Astrocyte (in vitro differentiated cells and primary cell): Measurements from ENCODE around the gene CTSD. TPM values are rescaled to one million over a fixed set of nuclear protein-coding genes. Genes with fewer than 3 reads are reported as not detected.

Source experiments
- DNase-seq: peaks from one replicate; pipeline ENCODE4 v3.0.0-alpha.2; 2010; ENCODE audit warnings: low read depth
- FAIRE-seq: peaks from 2 replicates; lab custom pipeline; 2011; peaks lifted over from hg19 to GRCh38; lab: Jason Lieb, UNC
- H2AFZ ChIP-seq: 2 replicates; pipeline ENCODE4 v1.6.0; 2012; ENCODE audit warnings: low read depth, low read length, inconsistent platforms
- H3K27ac ChIP-seq: 2 replicates; pipeline ENCODE4 v1.5.1; 2011; ENCODE audit warnings: low read depth, low read length, inconsistent platforms
- H3K27me3 ChIP-seq: 2 replicates; pipeline ENCODE4 v1.6.0; 2011; ENCODE audit warnings: low read length, inconsistent platforms; ENCODE audit not compliant: insufficient read depth
- H3K36me3 ChIP-seq: 2 replicates; pipeline ENCODE4 v1.5.1; 2011; ENCODE audit warnings: low read length, inconsistent platforms; ENCODE audit not compliant: insufficient read depth
- H3K4me1 ChIP-seq: 2 replicates; pipeline ENCODE4 v1.5.1; 2011; ENCODE audit warnings: low read length, inconsistent platforms; ENCODE audit not compliant: insufficient read depth
- H3K4me2 ChIP-seq: 2 replicates; pipeline ENCODE4 v1.6.0; 2012; ENCODE audit warnings: low read length, inconsistent platforms
- H3K4me3 ChIP-seq: 2 replicates; pipeline ENCODE4 v1.5.1; 2011; ENCODE audit warnings: low read depth, mild to moderate bottlenecking, low read length, inconsistent platforms; ENCODE audit not compliant: insufficient read depth
- H3K79me2 ChIP-seq: 2 replicates; pipeline ENCODE4 v1.6.0; 2012; ENCODE audit warnings: mild to moderate bottlenecking, low read length, inconsistent platforms; ENCODE audit not compliant: insufficient read depth
- H3K9ac ChIP-seq: 2 replicates; pipeline ENCODE4 v1.6.0; 2012; ENCODE audit warnings: mild to moderate bottlenecking, low read length, inconsistent platforms
- H3K9me3 ChIP-seq: 2 replicates; pipeline ENCODE4 v1.5.1; 2012; ENCODE audit warnings: low read depth, mild to moderate bottlenecking, low read length, inconsistent platforms; ENCODE audit not compliant: insufficient read depth
- H4K20me1 ChIP-seq: 2 replicates; pipeline ENCODE4 v1.6.0; 2012; ENCODE audit warnings: low read length, inconsistent platforms; ENCODE audit not compliant: insufficient read depth
- H3K27ac Mint-ChIP-seq: one replicate; pipeline ENCODE4 v1.8.0; 2021; ENCODE audit warnings: mild to moderate bottlenecking, mixed read lengths; ENCODE audit not compliant: unreplicated experiment
- H3K27me3 Mint-ChIP-seq: one replicate; pipeline ENCODE4 v1.8.0; 2021; ENCODE audit warnings: low read depth, mixed read lengths; ENCODE audit not compliant: unreplicated experiment
- H3K36me3 Mint-ChIP-seq: one replicate; pipeline ENCODE4 v1.8.0; 2021; ENCODE audit warnings: low read depth, mixed read lengths; ENCODE audit not compliant: unreplicated experiment
- H3K4me1 Mint-ChIP-seq: one replicate; pipeline ENCODE4 v1.8.0; 2021; ENCODE audit warnings: low read depth, mixed read lengths; ENCODE audit not compliant: unreplicated experiment
- H3K4me3 Mint-ChIP-seq: one replicate; pipeline ENCODE4 v1.8.0; 2021; ENCODE audit warnings: mild to moderate bottlenecking, moderate library complexity, mixed read lengths; ENCODE audit not compliant: unreplicated experiment
- H3K9me3 Mint-ChIP-seq: one replicate; pipeline ENCODE4 v1.8.0; 2021; ENCODE audit warnings: mild to moderate bottlenecking, mixed read lengths; ENCODE audit not compliant: unreplicated experiment
- CTCF ChIP-seq: IDR thresholded peaks from 2 replicates; pipeline ENCODE4 v1.5.1; 2011; ENCODE audit warnings: low read depth, mild to moderate bottlenecking, inconsistent platforms, low read length, moderate library complexity; ENCODE audit not compliant: insufficient read depth
- EZH2 ChIP-seq: IDR thresholded peaks from 2 replicates; pipeline ENCODE4 v1.6.1; 2012; ENCODE audit warnings: mild to moderate bottlenecking, low read length, inconsistent platforms; ENCODE audit not compliant: insufficient read depth
- total RNA-seq: library from RNA; stranded (reverse); gene quantifications from 2 replicates; pipeline ENCODE4 v1.2.1, GENCODE V29; 2021

CTSD gene
- total RNA-seq, 1 donor from 2014 or later: 290 TPM

- Histone ChIP-seq H3K4me2 (no peak overlapping the region), H3K4me1 (peaks cover 22% of the 10 kb centered on the region), H3K27ac (no peak overlapping the region), H3K4me3 (no peak overlapping the region), H3K9me3 (no peaks in the 10 kb centered on the region), H3K27me3 (no peaks in the 10 kb centered on the region), H3K9ac (no peak overlapping the region), H4K20me1 (no peaks in the 10 kb centered on the region), H3K79me2 (peaks cover 6% of the 10 kb centered on the region), H2AFZ (no peak overlapping the region), H3K36me3 (no peaks in the 10 kb centered on the region)
- FAIRE-seq: no peak
- DNase-seq: no peak
- Mint-ChIP-seq H3K27me3 (peaks cover 3% of the 10 kb centered on the region), H3K9me3 (no peaks in the 10 kb centered on the region), H3K4me3 (no peak overlapping the region), H3K4me1 (peaks cover 25% of the 10 kb centered on the region), H3K27ac (no peak overlapping the region), H3K36me3 (no peaks in the 10 kb centered on the region)
- TF ChIP-seq CTCF (no peak), EZH2 (no peak)
Measured at GRCh38 chr11:1768141-1768469, 4.4 kb upstream of the CTSD start.

GRCh38 chr11:1767399-1768140 lies 3.8 kb upstream of the CTSD start:
- no peak overlapping the region for H2AFZ ChIP-seq
- H3K4me3 ChIP-seq: no peak overlapping the region
- H3K27me3 Mint-ChIP-seq: peaks cover 3% of the 10 kb centered on the region
- TF ChIP-seq EZH2 (no peak), CTCF (no peak)
- no peak for DNase-seq
- no peaks in the 10 kb centered on the region for H3K9me3 ChIP-seq
- H3K4me1 ChIP-seq: peaks cover 25% of the 10 kb centered on the region
- H3K36me3 Mint-ChIP-seq: no peaks in the 10 kb centered on the region
- no peak for FAIRE-seq
- H3K79me2 ChIP-seq: peaks cover 12% of the 10 kb centered on the region
- peaks cover 25% of the 10 kb centered on the region for H3K4me1 Mint-ChIP-seq
- no peak overlapping the region for H3K4me2 ChIP-seq
- H3K9ac ChIP-seq: no peak overlapping the region
- no peaks in the 10 kb centered on the region for H3K9me3 Mint-ChIP-seq
- no peak overlapping the region for H3K27ac ChIP-seq
- no peaks in the 10 kb centered on the region for H3K36me3 ChIP-seq
- H3K4me3 Mint-ChIP-seq: no peak overlapping the region
- no peak overlapping the region for H3K27ac Mint-ChIP-seq
- H4K20me1 ChIP-seq: peaks cover 3% of the 10 kb centered on the region
- no peaks in the 10 kb centered on the region for H3K27me3 ChIP-seq

GRCh38 chr11:1766719-1767398 lies 3.1 kb upstream of the CTSD start:
- FAIRE-seq: no peak
- Histone ChIP-seq H3K9ac (no peak overlapping the region), H4K20me1 (peaks cover 10% of the 10 kb centered on the region)

More at GRCh38 chr11:1766719-1767398, 3.1 kb upstream of the CTSD start:
- Mint-ChIP-seq H3K9me3 (no peaks in the 10 kb centered on the region), H3K4me3 (no peak overlapping the region), H3K27me3 (peaks cover 3% of the 10 kb centered on the region), H3K27ac (no peak overlapping the region), H3K4me1 (peaks cover 17% of the 10 kb centered on the region), H3K36me3 (no peaks in the 10 kb centered on the region)
- Histone ChIP-seq H3K36me3 (no peaks in the 10 kb centered on the region), H3K4me1 (peaks cover 24% of the 10 kb centered on the region), H2AFZ (no peak overlapping the region), H3K27me3 (no peaks in the 10 kb centered on the region), H3K4me2 (no peak overlapping the region), H3K4me3 (no peak overlapping the region), H3K79me2 (peaks cover 19% of the 10 kb centered on the region), H3K27ac (no peak overlapping the region), H3K9me3 (no peaks in the 10 kb centered on the region)
- no peak for DNase-seq
- TF ChIP-seq CTCF (no peak), EZH2 (no peak)
